ENCODE data around the gene GLI1.

The GLI1 gene

DNA sequence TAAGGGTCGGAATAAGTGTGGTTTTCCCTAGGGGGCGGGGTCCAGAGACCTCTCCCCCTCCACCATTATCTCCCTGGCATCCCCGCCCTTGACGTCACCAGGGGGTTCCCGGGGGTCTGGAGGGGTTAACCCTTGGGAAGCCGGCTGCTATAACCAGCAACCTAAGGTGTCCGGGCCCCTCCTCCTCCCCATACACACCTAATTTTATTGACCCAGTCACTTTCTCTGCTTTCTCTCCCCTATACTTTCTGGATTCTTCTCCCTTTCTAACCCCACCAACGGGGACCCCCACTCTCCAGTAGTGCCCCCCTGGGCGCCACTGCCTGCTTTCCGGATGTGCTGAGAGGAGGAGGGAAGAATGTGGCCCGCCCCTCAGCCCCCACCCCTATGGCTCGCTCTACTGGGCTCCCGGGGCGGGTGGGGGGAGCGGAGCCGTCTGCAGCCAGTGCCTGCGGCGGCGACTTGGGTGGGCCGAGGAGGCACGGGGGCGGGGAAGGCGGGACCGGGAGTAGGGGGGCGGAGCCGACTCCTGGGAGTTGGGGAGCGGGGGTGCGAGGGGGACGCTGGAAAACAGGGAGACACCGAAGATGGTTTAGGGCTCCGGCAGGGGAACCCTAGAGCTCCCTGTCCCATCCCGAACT lies 1.8 kb downstream of the GLI1 start:
- peak; percentile 79 for DNase-seq (ENCODE audit: low spot score)

DNA sequence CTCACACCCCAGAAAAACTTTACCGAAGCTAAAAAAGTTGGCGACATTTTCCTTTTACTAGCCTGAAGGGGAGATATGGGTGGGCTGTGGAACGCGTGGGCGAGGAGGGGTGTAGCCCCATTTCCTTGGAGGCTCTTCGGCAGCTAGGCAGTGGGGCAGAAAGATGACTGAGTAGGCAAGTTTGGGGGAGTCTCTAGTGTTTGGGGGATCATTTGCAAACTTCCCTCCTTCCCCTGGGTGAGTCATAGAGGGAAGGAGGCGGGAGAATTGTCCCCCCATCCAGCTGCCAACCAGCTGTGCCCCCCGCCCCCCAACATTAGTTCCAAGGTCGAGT lies 2.3 kb downstream of the GLI1 start:
- peak; percentile 45 for DNase-seq (ENCODE audit: low spot score)

DNA sequence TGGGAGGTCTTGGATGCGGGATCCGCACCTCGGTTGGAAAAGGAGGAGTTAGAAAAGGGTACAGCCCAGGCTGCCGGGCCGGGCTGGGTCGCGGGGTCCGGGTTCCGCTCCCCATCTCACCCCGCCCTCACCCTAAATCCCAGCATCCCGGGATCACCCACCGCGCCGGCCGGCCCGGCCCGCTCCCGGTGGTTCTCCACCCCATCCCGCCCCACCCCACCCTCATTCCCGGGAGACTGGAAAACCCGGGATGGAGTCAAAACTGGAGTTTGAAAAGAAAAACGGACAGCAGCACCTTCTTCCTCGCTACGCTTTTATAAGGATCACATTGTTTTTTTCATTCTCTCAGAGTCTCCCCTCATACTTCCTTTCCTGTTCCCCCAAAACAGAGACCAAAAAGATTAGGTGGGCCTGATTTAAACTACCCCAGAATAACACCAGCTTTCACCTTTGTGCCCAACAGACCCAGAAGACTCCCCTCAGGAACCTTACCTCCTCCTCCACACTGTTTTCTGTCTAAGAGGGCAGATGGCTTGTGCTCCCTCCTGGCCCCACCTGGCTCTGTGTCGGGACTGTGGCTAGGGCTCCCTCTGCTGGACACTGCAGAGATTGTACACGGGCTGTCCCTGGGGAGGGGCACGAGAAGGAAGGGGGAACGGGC lies 2.8 kb downstream of the GLI1 start:
- DNase-seq (ENCODE audit: low spot score) = peak; percentile 92

DNA sequence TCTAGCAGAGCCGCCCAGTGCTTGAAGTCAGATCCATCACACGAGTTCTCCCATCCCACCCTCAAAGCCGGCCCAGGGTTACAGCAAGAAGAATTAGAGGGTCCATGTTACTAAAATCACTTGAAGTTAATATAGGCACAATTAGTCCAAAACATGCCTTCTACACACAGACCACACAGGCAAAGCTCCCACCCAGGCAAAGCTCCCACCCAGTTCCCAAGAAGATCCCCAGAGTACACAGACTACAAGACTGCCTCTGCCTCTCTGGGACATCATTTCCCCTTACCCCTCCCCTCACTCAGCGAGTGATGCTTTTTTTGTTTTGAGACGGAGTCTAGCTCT lies 3.3 kb downstream of the GLI1 start:
- no peak for DNase-seq (ENCODE audit: low spot score)

DNA sequence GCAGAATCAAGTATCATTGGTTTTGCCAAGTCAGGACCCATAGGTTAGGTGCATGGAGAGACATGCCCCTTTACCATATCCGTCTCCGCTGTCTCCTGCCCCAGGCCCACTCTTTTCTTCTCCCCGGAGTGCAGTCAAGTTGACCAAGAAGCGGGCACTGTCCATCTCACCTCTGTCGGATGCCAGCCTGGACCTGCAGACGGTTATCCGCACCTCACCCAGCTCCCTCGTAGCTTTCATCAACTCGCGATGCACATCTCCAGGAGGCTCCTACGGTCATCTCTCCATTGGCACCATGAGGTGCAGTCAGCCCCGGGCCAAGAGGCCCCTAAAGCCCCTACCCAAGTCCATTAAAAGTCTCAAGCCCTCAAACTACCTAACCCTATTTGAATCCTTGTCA lies 5.0 kb downstream of the GLI1 start:
- no peak for DNase-seq (ENCODE audit: low spot score)

DNA sequence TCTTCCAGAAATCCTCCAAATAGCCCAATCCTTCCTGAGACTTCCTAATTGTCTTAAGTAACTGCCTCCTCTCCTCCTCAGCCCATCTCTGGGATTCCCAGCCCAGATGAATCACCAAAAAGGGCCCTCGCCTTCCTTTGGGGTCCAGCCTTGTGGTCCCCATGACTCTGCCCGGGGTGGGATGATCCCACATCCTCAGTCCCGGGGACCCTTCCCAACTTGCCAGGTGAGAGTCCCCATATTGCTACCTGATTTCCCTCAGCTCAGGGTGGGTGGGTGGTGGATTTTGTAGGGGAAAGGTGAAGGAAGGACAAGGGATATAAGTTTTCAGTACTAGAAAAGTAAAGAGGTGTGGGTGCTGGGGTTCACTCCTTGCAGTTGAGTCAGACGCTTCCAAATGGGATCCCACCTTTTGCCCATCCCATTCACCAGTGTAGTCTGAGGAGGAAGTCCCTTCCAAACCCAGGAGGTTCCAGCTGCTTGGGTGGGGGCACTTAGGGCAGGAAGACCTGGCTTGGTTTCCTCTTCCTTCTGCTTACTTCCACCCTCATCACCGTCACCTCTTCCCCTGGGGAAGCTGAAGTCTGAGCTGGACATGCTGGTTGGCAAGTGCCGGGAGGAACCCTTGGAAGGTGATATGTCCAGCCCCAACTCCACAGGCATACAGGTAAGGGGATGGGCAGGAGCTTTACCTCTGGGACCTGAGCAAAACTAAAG lies 5.6 kb downstream of the GLI1 start:
- DNase-seq (ENCODE audit: low spot score) = no peak

DNA sequence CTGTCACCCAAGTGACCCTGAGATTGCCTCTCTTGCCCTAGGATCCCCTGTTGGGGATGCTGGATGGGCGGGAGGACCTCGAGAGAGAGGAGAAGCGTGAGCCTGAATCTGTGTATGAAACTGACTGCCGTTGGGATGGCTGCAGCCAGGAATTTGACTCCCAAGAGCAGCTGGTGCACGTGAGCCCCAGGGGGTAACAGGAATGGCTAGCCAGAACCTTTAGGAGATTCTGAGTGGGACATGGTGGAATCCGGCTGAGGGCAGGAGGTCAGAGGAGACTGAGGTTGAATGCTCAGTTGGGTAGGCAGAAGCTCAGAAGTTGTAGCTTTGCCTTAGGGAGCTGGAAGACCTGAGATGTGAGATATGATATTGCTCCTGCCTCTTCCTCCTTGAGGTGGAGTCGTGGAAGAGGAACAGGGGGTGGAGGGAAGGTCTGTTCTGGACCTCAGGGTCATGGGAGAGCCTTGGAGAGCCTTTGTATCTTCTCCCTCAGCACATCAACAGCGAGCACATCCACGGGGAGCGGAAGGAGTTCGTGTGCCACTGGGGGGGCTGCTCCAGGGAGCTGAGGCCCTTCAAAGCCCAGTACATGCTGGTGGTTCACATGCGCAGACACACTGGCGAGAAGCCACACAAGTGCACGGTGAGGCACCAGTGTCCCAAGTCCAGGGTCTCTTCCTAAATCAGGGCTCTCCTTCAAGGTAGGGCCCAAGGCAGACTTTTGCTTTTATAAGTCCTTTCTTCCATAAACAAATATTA lies 6.3 kb downstream of the GLI1 start:
- DNase-seq (ENCODE audit: low spot score) = no peak

DNA sequence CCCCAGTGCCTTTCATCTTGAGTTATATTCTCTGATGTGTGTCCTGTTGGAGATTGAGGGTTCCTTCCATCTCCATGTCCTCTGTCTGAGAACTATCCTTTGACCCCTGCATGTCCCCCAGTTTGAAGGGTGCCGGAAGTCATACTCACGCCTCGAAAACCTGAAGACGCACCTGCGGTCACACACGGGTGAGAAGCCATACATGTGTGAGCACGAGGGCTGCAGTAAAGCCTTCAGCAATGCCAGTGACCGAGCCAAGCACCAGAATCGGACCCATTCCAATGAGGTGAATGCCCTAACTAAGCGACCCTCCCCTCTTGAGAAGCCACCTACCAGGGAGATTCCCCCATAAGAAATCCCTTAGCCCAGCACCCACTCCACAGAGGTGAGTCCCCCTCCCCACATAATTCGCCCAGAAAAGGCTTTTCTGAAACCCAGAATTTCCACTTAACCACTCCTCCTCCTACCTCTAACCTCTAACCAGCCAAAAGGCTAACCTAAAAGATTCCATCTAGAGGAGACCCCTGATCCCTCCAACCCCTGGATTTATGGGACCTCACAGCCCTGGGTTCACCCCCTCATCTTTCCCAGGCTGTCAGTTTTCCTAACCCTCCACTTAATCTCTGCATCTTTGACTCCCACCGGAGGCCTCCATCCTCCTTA lies 7.8 kb downstream of the GLI1 start:
- no peak for DNase-seq (ENCODE audit: low spot score)

DNA sequence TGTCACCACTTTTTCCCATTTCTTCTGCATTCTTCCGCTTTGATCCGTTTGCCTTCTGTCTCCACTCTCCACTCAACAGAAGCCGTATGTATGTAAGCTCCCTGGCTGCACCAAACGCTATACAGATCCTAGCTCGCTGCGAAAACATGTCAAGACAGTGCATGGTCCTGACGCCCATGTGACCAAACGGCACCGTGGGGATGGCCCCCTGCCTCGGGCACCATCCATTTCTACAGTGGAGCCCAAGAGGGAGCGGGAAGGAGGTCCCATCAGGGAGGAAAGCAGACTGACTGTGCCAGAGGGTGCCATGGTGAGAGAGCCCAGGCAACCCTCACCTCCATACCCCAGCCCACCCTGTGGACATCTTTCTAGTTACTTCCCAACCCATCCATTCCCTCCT lies 8.3 kb downstream of the GLI1 start:
- DNase-seq (ENCODE audit: low spot score) = no peak

DNA sequence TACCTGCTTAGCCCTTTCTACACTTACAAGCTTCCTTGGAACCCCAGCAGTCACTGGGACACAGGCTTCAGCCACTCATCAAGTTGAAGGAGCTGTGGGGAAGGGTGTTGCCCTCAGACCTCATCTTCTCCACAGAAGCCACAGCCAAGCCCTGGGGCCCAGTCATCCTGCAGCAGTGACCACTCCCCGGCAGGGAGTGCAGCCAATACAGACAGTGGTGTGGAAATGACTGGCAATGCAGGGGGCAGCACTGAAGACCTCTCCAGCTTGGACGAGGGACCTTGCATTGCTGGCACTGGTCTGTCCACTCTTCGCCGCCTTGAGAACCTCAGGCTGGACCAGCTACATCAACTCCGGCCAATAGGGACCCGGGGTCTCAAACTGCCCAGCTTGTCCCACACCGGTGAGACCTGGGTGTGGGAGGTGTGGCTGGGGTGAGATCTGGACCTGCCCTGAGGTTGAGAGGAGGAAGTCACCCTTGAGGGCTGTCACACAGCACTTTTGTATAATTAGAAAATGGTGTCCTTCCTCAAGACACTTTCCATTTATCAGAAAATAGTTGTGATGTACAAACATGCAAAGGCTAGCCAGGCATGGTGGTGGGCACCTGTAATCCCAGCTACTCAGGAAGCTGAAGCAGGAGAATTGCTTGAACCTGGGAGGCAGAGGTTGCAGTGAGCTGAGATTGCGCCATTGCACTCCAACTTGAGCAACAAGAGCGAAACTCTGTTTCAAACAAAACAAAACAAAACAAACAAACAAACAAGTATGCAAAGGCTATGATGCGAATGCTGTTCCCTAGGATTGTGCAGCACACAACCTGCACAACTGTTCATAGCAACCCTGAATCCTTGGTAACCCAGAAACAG lies 9.9 kb downstream of the GLI1 start:
- no peak for DNase-seq (ENCODE audit: low spot score)

DNA sequence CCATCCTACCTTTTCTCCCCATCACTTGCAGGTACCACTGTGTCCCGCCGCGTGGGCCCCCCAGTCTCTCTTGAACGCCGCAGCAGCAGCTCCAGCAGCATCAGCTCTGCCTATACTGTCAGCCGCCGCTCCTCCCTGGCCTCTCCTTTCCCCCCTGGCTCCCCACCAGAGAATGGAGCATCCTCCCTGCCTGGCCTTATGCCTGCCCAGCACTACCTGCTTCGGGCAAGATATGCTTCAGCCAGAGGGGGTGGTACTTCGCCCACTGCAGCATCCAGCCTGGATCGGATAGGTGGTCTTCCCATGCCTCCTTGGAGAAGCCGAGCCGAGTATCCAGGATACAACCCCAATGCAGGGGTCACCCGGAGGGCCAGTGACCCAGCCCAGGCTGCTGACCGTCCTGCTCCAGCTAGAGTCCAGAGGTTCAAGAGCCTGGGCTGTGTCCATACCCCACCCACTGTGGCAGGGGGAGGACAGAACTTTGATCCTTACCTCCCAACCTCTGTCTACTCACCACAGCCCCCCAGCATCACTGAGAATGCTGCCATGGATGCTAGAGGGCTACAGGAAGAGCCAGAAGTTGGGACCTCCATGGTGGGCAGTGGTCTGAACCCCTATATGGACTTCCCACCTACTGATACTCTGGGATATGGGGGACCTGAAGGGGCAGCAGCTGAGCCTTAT lies 10.8 kb downstream of the GLI1 start:
- DNase-seq (ENCODE audit: low spot score) = no peak

DNA sequence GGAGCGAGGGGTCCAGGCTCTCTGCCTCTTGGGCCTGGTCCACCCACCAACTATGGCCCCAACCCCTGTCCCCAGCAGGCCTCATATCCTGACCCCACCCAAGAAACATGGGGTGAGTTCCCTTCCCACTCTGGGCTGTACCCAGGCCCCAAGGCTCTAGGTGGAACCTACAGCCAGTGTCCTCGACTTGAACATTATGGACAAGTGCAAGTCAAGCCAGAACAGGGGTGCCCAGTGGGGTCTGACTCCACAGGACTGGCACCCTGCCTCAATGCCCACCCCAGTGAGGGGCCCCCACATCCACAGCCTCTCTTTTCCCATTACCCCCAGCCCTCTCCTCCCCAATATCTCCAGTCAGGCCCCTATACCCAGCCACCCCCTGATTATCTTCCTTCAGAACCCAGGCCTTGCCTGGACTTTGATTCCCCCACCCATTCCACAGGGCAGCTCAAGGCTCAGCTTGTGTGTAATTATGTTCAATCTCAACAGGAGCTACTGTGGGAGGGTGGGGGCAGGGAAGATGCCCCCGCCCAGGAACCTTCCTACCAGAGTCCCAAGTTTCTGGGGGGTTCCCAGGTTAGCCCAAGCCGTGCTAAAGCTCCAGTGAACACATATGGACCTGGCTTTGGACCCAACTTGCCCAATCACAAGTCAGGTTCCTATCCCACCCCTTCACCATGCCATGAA lies 11.5 kb downstream of the GLI1 start:
- DNase-seq (ENCODE audit: low spot score) = no peak

DNA sequence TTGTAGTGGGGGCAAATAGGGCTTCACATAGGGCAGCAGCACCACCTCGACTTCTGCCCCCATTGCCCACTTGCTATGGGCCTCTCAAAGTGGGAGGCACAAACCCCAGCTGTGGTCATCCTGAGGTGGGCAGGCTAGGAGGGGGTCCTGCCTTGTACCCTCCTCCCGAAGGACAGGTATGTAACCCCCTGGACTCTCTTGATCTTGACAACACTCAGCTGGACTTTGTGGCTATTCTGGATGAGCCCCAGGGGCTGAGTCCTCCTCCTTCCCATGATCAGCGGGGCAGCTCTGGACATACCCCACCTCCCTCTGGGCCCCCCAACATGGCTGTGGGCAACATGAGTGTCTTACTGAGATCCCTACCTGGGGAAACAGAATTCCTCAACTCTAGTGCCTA lies 12.1 kb downstream of the GLI1 start:
- no peak for DNase-seq (ENCODE audit: low spot score)

DNA sequence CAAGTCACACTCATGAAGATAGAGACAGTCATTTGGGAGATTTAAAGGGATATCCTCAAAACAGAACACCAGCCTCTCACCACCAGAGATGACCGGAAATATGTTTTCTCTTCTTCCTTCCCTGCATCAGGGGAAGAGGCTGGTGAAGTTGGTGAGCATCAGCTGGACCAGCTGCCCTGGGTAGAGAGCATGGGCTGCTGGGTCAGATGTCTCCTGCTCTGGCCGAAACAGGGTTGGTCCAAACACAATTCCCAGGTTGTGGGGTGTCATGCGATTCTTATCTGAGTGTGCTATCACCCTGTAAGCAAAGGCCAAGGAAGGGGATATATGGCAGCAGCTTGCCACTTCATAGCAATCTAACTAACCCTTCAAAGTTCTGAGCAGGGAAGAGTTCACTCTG lies 12.8 kb downstream of the GLI1 start:
- DNase-seq (ENCODE audit: low spot score) = no peak

DNA sequence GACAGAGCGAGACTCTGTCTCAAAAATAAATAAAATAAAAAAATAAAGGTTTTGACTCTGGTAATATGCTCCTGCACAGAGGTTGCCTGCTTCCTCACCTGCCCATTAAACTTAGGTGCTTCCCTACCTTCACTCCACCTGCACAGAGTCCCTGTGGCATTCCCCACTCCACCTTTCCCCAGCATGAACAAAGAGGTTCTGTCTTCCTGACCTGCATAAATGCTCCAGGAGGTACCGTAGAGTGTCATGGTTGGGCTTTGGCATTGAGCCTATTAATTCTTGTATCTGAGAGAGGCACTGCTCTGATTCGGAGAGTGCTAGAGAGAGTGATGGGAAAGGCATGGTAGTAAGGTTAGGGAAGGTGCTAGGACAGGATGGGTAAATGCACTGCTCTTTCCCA lies 13.8 kb downstream of the GLI1 start:
- DNase-seq (ENCODE audit: low spot score) = no peak

DNA sequence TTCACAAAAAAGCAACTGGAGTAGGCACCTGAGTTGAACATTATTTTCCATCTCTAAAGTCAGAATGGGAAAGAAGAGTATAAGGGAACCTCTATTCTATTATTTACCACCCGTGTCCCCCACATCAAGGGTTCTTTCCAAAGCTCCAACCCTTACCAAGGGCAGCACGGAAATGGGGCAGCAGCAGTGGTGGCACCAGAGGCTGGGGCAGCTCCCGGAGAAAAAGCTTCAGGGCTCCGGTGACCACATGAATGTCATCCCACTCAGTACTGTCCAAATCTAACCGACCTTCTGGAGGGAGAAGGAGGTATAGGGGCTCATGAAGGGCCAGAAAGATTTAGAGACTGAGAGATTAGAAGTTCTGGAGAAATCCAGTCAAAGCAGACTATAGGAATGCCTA lies 14.3 kb downstream of the GLI1 start:
- no peak for DNase-seq (ENCODE audit: low spot score)

DNA sequence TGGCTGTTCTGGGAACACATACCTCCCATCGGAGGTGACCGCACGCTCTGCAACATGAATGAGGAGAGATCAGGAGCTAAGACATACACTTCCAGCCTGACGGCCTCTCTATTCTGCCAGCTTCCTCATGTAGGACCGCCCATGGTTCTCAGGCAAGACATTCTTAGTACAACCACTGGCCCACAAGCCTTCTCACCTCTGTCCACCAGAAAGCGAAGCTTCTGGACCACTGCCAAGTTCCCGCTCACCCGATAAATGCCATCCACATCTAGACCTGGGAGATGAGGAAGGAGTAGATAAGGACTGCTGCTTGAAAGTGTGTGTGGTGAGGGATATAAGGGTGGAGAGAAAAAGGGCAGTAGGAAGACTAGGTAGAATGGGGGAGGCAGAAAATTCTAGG lies 14.8 kb downstream of the GLI1 start:
- no peak for DNase-seq (ENCODE audit: low spot score)

DNA sequence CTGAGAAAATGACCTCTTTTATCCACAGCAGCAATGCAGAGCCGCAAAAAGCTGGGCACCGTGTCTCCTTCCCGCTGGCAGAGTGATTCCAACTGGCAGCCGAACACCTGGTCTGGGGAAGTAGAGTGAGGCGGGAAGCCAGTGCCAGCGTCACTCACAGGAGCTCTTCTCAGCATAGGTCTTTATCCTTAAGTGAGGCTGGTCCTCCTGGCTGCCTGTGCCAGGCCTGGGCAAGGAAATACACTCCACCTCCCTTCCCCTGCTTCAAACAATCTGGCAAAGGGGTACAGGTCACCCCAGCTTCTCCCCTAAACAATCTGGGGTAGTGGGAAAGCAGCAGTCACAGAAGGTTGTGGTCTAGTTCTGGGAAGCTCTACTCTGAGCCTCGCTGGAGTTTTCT lies 15.3 kb downstream of the GLI1 start:
- DNase-seq (ENCODE audit: low spot score) = no peak

DNA sequence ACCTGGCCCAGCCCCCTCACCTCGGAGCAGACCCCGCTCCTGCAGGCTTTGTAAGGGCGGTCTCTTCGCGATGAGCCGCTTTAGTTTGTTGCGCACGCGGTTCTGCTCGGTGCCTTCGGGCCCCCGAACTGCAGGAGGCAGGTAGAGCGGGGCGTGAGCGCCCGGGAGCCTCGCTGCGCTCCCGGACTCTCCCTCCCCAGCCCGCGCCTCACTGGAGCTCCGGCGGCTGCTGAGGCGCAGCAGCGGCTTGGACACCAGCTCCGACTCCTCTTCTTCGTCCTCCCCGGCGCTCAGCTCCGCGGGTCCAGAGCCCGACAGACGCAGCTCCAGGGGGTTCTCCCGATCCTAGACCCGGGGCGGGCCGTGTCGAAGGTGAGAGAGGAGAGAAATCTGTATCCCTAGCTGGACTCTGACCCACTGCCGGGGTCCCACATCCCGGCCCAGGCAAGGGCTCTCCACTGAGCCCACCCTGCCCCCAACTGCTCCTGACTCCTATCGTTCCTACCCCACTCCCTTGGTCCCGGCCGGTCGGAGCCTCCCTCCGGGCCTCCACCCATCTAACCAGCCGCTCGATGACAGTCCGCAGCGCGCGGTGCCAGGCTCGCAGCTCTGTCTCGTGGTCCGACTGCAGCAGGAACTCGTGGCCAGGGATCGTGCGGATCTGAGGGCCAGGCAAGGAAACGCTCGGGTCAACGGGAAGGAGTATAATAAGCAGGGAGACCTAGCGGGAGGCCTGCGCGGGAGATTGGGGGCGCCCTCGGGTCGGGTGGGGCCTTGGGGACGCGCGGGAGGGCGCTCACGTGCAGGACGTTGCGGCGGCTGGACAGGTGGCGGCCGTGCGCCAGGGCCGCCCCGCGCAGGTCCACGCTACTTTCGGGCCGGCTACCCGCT lies 15.9 kb downstream of the GLI1 start:
- DNase-seq (ENCODE audit: low spot score) = peak; percentile 66
